ENCODE measurements around the gene DCANP1.

- TF ChIP-seq CTCF (IDR thresholded peaks at IDR 0.05; ENCODE audit: poor library complexity) = no peak
- TF ChIP-seq EZH2 (IDR thresholded peaks at IDR 0.05; ENCODE audit: borderline replicate concordance) = no peak
- no peak for TF ChIP-seq EZH2phosphoT487 (IDR thresholded peaks at IDR 0.05; ENCODE audit: low read depth, severe bottlenecking, unreplicated experiment)
These were observed 46.3 kb downstream of the DCANP1 start for GRCh38 chr5:135400866-135401265.
